ENCODE data around the gene ZFAND3.
A peak's percentile ranks its signal among the peaks of the same experiment; 100 is the strongest.
"Not testable (repeated sequence)": the region's sequence is repeated elsewhere in the genome, so short reads cannot be mapped to it uniquely, and the experiment has no call there.

ZFAND3 gene

DNA sequence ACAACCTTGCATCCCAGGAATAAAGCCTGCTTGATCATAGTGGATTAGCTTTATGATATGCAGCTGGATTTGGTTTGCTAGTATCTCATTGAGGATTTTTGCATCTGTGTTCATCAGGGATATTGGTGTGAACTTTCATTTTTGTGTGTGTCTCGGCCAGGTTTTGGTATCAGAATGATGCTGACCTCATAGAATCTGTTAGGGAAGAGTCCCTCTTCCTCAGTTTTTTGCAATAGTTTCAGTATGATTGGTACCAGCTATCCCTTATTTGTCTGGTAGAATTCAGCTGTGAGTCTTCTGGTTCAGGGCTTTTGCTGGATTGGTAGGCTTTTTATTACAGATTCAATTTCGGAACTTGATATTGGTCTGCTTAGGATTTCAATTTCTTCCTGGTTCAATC is 132.5 kb downstream of the ZFAND3 start:
- TF ChIP-seq, protein P1, sequence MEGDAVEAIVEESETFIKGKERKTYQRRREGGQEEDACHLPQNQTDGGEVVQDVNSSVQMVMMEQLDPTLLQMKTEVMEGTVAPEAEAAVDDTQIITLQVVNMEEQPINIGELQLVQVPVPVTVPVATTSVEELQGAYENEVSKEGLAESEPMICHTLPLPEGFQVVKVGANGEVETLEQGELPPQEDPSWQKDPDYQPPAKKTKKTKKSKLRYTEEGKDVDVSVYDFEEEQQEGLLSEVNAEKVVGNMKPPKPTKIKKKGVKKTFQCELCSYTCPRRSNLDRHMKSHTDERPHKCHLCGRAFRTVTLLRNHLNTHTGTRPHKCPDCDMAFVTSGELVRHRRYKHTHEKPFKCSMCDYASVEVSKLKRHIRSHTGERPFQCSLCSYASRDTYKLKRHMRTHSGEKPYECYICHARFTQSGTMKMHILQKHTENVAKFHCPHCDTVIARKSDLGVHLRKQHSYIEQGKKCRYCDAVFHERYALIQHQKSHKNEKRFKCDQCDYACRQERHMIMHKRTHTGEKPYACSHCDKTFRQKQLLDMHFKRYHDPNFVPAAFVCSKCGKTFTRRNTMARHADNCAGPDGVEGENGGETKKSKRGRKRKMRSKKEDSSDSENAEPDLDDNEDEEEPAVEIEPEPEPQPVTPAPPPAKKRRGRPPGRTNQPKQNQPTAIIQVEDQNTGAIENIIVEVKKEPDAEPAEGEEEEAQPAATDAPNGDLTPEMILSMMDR (conservative IDR thresholded peaks at IDR 0.05; ENCODE audit: control insufficient read depth, insufficient read depth, low read depth, low read length), result no peak
- no peak for DNase-seq (ENCODE audit: low read depth)
- no peak overlapping the region for H3K4me3 ChIP-seq (ENCODE audit: control insufficient read depth, low read depth, low read length)

DNA sequence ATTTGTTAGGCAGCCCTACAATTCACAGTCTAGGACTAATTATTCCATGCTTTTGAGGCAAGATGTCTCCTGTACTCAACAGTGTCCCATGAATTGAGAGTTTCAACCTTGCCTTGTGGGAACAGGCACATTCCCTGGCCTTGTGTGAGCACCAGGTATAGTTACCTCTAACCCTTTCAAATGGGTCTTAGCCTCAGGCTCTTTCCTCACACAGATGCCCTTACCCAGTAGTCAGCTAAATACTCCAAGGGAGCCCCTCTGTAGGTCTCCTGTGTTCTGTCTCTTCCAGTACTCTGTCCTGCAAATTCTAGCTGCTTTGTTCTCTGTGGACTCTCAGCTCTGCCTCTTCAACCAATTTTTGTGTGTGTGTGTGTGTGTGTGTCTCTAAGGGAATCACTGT is 135.3 kb downstream of the ZFAND3 start:
- TF ChIP-seq, protein P1 (conservative IDR thresholded peaks at IDR 0.05; ENCODE audit: control insufficient read depth, insufficient read depth, low read depth, low read length), result no peak
- no peak overlapping the region for H3K4me3 ChIP-seq (ENCODE audit: control insufficient read depth, low read depth, low read length)
- no peak for DNase-seq (ENCODE audit: low read depth)

DNA sequence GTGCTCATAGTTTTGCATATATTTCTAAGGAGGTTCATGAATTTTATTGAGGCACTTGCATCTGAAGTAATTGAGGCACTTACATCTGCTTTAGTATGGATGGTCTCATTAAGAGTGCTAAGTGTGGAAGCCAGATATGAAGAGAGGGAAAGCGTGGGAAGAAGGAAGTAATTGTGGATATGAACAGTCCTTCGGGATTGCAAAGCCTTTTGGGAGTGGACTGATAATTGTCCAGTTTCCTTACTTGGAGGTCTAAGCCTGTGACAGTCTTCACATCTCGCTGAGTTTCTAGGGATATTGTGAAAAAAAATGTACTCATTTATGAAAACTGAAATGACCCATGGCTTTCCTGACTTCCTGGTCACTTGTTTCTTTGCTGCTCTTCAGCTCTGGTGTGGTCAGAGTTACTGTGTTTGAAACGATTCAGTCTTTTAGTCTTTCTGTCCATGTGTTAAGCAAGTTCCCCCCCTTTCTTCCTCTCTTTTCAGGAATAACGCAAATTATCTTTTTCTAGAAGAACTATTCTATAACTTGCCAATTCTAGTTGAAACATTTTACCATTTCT is 137.3 kb downstream of the ZFAND3 start:
- TF ChIP-seq, protein P1 (conservative IDR thresholded peaks at IDR 0.05; ENCODE audit: control insufficient read depth, insufficient read depth, low read depth, low read length), result no peak
- DNase-seq (ENCODE audit: low read depth), result no peak
- H3K4me3 ChIP-seq (ENCODE audit: control insufficient read depth, low read depth, low read length), result no peak overlapping the region

DNA sequence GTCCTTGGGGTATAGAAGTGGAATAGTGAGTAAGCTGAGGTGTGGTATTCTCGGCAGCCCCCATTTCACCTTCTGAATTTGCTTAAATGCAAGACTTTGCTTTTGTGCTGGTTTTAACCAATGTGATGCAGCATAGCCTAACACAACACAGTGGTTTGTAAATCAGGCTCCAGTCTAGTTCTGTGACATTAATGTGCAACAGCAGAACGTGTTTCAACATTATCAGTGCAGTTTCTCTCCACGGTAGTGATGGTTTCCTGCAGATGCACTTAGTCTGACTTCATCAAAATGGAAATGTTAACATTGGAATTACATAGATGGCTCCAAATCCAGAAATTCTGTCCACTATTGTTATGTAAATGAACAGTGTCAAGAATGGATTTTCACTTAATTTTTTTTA is 139.5 kb downstream of the ZFAND3 start:
- TF ChIP-seq, protein P1 (conservative IDR thresholded peaks at IDR 0.05; ENCODE audit: control insufficient read depth, insufficient read depth, low read depth, low read length), result no peak
- no peak for DNase-seq (ENCODE audit: low read depth)
- no peak overlapping the region for H3K4me3 ChIP-seq (ENCODE audit: control insufficient read depth, low read depth, low read length)

DNA sequence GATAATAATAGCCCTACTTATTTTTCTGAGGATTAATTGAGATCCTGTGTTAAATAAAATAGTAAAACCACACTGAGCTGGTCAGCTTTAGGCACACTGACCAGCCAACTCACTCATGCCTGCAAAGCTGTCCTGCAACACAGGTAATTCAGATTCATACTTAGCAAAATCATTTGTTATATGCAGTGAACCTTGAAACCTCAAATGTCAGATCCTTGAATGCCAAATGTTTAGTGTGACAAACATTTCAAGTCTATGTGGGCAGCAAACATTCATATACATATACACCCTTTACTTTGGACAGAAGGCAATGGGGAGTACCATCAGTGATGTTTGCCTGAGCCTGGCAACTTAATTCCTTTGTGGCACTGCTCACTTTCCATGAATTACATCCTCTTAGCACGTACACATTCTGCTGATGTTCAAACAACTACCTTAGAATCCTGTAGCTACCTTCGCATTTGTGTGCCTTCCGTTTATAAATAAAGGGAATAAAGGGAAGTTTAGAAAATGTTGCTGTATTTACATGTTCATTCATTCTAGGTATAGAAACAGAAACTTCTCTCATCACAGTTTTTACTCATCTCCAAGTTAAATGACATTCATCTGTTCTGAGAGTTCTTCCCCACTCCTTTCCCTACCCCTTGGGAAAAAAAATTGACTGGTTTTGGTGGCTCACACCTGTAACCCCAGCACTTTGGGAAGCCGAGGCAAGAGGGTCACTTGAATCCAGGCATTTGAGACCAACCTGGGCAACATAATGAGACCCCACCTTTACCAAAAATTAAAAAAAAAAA is 140.8 kb downstream of the ZFAND3 start:
- no peak for DNase-seq (ENCODE audit: low read depth)
- TF ChIP-seq, protein P1 (conservative IDR thresholded peaks at IDR 0.05; ENCODE audit: control insufficient read depth, insufficient read depth, low read depth, low read length), result no peak
- no peak overlapping the region for H3K4me3 ChIP-seq (ENCODE audit: control insufficient read depth, low read depth, low read length)

DNA sequence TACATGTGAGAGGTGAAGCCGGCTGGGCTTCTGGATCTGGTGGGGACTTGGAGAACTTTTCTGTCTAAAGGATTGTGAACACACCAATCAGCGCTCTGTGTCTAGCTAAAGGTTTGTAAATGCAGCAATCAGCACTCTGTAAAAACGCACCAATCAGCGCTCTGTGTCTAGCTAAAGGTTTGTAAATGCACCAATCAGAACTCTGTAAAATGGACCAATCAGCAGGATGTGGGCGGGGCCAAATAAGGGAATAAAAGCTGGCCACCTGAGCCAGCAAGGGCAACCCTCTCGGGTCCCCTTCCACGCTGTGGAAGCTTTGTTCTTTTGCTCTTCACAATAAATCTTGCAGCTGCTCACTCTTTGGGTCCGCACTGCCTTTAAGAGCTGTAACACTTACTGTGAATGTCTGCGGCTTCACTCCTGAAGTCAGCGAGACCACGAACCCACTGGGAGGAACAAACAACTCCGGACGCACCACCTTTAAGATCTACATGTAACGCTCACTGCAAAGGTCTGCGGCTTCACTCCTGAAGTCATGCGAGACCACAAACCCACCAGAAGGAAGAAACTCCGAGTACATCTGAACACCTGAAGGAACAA is 143.1 kb downstream of the ZFAND3 start:
- H3K4me3 ChIP-seq (ENCODE audit: control insufficient read depth, low read depth, low read length); DNase-seq (ENCODE audit: low read depth): not testable (repeated sequence)

DNA sequence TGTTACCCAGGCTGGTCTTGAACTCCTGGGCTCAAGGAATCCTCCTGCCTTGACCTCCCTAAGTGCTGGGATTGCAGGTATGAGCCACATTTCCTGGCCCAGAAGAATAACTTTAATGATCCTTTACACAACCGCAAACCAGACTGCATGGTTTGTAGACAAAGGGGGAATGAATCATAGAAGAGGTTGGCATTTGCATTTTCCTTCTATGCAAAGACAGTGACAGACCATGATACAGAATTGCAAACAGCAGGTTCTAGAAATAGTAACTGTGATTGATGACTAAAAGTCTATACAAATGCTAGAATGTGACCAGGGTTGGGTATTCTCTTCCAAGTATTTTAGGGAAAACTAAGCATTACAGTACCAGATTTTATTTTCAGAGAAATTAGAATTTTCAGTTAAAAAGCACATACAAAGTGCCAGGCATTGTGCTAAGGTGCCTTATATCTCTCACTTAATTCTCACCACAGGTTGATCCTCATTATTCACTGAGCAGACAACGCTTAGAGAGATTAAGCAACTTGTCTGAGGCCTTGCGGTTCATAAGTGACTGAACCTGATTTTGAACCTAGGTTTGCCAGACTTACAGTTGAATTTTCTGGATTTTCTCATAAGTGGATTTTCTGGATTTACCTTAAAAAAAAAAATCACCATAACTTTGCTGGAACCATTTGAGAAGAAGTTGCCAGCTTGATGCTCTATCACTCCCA is 146.6 kb downstream of the ZFAND3 start:
- H3K4me3 ChIP-seq (ENCODE audit: control insufficient read depth, low read depth, low read length), result no peak overlapping the region
- TF ChIP-seq, protein P1 (conservative IDR thresholded peaks at IDR 0.05; ENCODE audit: control insufficient read depth, insufficient read depth, low read depth, low read length), result no peak
- DNase-seq (ENCODE audit: low read depth), result peak; percentile 57
